Memory B cell (primary cell): Measurements from ENCODE around the gene GNA14.
"Not testable (repeated sequence)": the region's sequence is repeated elsewhere in the genome, so short reads cannot be mapped to it uniquely, and the experiment has no call there.

Source experiments
- ATAC-seq: fragments of 150-1000 bp; cut with Tn5 transposase; 2 replicates; pipeline ENCODE4 v1.10.0; 2021; ENCODE audit warnings: low read depth, mild to moderate bottlenecking, moderate library complexity
- DNase-seq, 2 donors: peaks; one replicate each; pipeline ENCODE4 v3.0.0; 2022; ENCODE audit warnings: low spot score in 2 of 2
- H3K27ac Mint-ChIP-seq: one replicate; pipeline ENCODE4 v1.8.0; 2022; ENCODE audit warnings: mild to moderate bottlenecking, moderate library complexity, mixed read lengths
- H3K27me3 Mint-ChIP-seq: one replicate; pipeline ENCODE4 v1.8.0; 2022; ENCODE audit warnings: mixed read lengths
- H3K36me3 Mint-ChIP-seq: one replicate; pipeline ENCODE4 v1.8.0; 2022; ENCODE audit warnings: mild to moderate bottlenecking, mixed read lengths
- H3K4me1 Mint-ChIP-seq: one replicate; pipeline ENCODE4 v1.8.0; 2022; ENCODE audit warnings: mixed read lengths
- H3K4me3 Mint-ChIP-seq: one replicate; pipeline ENCODE4 v1.8.0; 2022; ENCODE audit warnings: mild to moderate bottlenecking, moderate library complexity, mixed read lengths
- H3K9me3 Mint-ChIP-seq: one replicate; pipeline ENCODE4 v1.8.0; 2022; ENCODE audit warnings: mixed read lengths

Gene GNA14

GRCh38 chr9:77490279-77490678, 157.8 kb downstream of the GNA14 start:
- not testable (repeated sequence) for H3K27ac Mint-ChIP-seq, H3K36me3 Mint-ChIP-seq, H3K9me3 Mint-ChIP-seq, H3K4me1 Mint-ChIP-seq, DNase-seq, ATAC-seq, H3K4me3 Mint-ChIP-seq
- H3K27me3 Mint-ChIP-seq: peaks cover 12% of the 10 kb centered on the region

GRCh38 chr9:77489405-77490163, 158.5 kb downstream of the GNA14 start:
- DNase-seq, H3K4me3 Mint-ChIP-seq, H3K9me3 Mint-ChIP-seq, H3K36me3 Mint-ChIP-seq, ATAC-seq, H3K4me1 Mint-ChIP-seq, H3K27ac Mint-ChIP-seq: not testable (repeated sequence)
- peaks cover 13% of the 10 kb centered on the region for H3K27me3 Mint-ChIP-seq

GRCh38 chr9:77488439-77489126, 159.5 kb downstream of the GNA14 start:
- no peak for ATAC-seq
- peaks cover 1% of the 10 kb centered on the region for H3K36me3 Mint-ChIP-seq
- no peak for DNase-seq
- H3K27me3 Mint-ChIP-seq: peaks cover 16% of the 10 kb centered on the region
- peaks cover 4% of the 10 kb centered on the region for H3K9me3 Mint-ChIP-seq
- no peak overlapping the region for H3K4me3 Mint-ChIP-seq
- no peaks in the 10 kb centered on the region for H3K4me1 Mint-ChIP-seq
- H3K27ac Mint-ChIP-seq: no peak overlapping the region

- DNase-seq (no peak), ATAC-seq (no peak)
- peaks cover 6% of the 10 kb centered on the region for H3K9me3 Mint-ChIP-seq
- no peak overlapping the region for H3K27ac Mint-ChIP-seq
- H3K4me1 Mint-ChIP-seq: no peaks in the 10 kb centered on the region
- no peak overlapping the region for H3K4me3 Mint-ChIP-seq
- H3K27me3 Mint-ChIP-seq: peaks cover 16% of the 10 kb centered on the region
- peaks cover 1% of the 10 kb centered on the region for H3K36me3 Mint-ChIP-seq
Observed at GRCh38 chr9:77486968-77487367, 161.2 kb downstream of the GNA14 start.

DNA sequence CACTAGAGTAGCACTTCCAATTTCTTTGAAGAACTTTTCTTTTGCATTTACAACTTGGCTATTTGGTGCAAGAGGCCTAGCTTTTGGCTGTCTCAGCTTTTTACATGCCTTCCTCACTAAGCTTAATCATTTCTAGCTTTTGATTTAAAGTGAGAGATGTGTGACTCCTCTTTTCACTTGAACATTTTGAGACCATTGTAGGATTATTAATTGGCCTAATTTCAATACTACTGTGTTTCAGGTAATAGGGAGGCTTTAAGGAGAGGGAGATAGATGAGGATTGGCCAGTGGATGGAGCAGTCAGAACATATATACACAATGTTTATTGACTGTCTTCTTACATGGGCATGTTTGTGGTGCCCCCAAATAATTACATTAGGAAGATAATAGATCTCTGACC, 161.7 kb downstream of the GNA14 start:
- peaks cover 19% of the 10 kb centered on the region for H3K27me3 Mint-ChIP-seq
- H3K4me1 Mint-ChIP-seq: no peaks in the 10 kb centered on the region
- H3K27ac Mint-ChIP-seq: no peak overlapping the region
- no peak overlapping the region for H3K4me3 Mint-ChIP-seq
- H3K36me3 Mint-ChIP-seq: peaks cover 1% of the 10 kb centered on the region
- H3K9me3 Mint-ChIP-seq: peaks cover 6% of the 10 kb centered on the region
- ATAC-seq: no peak
- no peak for DNase-seq

DNA sequence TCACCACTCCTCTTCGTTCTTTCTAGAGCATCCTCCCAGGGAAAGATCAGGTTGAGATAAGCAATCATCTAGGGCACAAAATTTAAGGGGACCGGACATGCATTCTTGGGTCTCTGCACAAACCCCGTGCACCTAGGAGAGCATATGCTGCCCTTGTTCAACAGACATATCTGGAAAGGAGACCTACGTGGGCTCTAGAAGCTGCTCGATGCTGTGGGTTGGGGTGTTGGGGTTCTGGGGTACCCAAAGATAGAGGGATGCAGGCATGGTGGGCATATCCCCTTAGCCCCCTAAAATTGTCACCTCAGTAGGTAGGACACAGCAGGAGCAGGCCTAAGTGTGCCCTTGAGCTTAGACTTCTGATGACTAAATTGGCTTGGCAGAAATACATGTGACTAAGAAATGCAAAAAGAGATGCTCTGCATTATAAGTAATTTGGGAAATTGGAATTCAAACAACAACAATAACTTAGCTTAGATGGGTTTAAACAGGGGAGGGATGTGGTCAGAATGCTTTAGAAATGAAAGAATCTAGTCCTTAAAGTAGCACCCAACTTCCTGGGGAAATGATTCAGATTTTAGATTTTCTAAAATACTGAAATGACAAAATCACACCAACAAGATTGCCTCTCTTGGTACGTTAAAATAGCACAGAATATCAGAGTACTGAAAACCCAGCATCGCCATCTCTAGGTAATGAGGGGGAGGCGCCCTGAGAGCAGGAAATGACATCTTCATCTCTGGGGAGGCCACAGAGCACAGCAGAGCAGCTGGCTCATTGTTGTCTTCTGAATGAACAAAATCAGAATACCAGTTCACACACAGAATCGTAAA, 172.3 kb downstream of the GNA14 start:
- Mint-ChIP-seq H3K27me3 (no peaks in the 10 kb centered on the region), H3K36me3 (no peaks in the 10 kb centered on the region), H3K27ac (no peak overlapping the region), H3K4me3 (no peak overlapping the region), H3K9me3 (peaks cover 7% of the 10 kb centered on the region), H3K4me1 (peaks cover 4% of the 10 kb centered on the region)
- DNase-seq (no peak), ATAC-seq (peak; percentile 71)

GRCh38 chr9:77474936-77475335, 173.2 kb downstream of the GNA14 start:
- ATAC-seq (no peak), DNase-seq (no peak)
- Mint-ChIP-seq H3K4me3 (no peak overlapping the region), H3K27ac (no peak overlapping the region), H3K27me3 (no peaks in the 10 kb centered on the region), H3K4me1 (peaks cover 4% of the 10 kb centered on the region), H3K9me3 (peaks cover 7% of the 10 kb centered on the region), H3K36me3 (no peaks in the 10 kb centered on the region)

- H3K4me3 Mint-ChIP-seq: no peak overlapping the region
- DNase-seq (no peak), ATAC-seq (no peak)
- H3K4me1 Mint-ChIP-seq: peaks cover 4% of the 10 kb centered on the region
- no peaks in the 10 kb centered on the region for H3K27me3 Mint-ChIP-seq
- H3K9me3 Mint-ChIP-seq: peaks cover 4% of the 10 kb centered on the region
- no peak overlapping the region for H3K27ac Mint-ChIP-seq
- H3K36me3 Mint-ChIP-seq: no peaks in the 10 kb centered on the region
Observed at GRCh38 chr9:77472646-77473045, 175.5 kb downstream of the GNA14 start.

DNA sequence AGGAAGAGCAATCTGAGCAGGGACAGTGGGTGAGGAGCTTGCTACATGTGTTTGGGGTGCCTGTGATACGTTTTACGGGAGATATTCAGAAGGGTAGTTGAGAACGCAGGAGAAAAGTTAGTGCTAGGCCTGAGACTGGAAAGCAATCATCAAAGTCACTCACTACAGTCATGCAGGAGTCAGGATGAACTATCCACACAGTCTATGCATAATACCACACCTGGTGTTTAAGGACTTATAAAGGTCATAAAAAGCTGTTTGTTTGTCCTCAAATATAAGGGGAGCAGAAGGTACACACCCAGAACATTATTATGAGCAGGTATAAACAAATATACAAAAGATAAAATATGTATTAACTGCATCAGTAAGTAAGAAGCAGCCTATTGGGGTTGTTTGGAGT, 176.6 kb downstream of the GNA14 start:
- no peak overlapping the region for H3K27ac Mint-ChIP-seq
- H3K9me3 Mint-ChIP-seq: peaks cover 1% of the 10 kb centered on the region
- peaks cover 4% of the 10 kb centered on the region for H3K4me1 Mint-ChIP-seq
- H3K36me3 Mint-ChIP-seq: no peaks in the 10 kb centered on the region
- no peaks in the 10 kb centered on the region for H3K27me3 Mint-ChIP-seq
- ATAC-seq: no peak
- H3K4me3 Mint-ChIP-seq: no peak overlapping the region
- DNase-seq: no peak

GRCh38 chr9:77469515-77470231, 178.4 kb downstream of the GNA14 start:
- Mint-ChIP-seq H3K27ac (no peak overlapping the region), H3K9me3 (peaks cover 1% of the 10 kb centered on the region), H3K4me1 (no peaks in the 10 kb centered on the region), H3K36me3 (no peaks in the 10 kb centered on the region), H3K27me3 (peaks cover under 1% of the 10 kb centered on the region), H3K4me3 (no peak overlapping the region)
- DNase-seq (no peak), ATAC-seq (no peak)

- Mint-ChIP-seq H3K27ac (no peak overlapping the region), H3K27me3 (peaks cover 9% of the 10 kb centered on the region), H3K4me1 (no peaks in the 10 kb centered on the region), H3K9me3 (no peaks in the 10 kb centered on the region), H3K36me3 (no peaks in the 10 kb centered on the region), H3K4me3 (no peak overlapping the region)
- ATAC-seq (no peak), DNase-seq (no peak)
Observed at GRCh38 chr9:77464661-77465060, 183.5 kb downstream of the GNA14 start.

- Mint-ChIP-seq H3K9me3 (no peaks in the 10 kb centered on the region), H3K27ac (no peak overlapping the region)
Observed at GRCh38 chr9:77463151-77463550, 185.0 kb downstream of the GNA14 start.

DNA sequence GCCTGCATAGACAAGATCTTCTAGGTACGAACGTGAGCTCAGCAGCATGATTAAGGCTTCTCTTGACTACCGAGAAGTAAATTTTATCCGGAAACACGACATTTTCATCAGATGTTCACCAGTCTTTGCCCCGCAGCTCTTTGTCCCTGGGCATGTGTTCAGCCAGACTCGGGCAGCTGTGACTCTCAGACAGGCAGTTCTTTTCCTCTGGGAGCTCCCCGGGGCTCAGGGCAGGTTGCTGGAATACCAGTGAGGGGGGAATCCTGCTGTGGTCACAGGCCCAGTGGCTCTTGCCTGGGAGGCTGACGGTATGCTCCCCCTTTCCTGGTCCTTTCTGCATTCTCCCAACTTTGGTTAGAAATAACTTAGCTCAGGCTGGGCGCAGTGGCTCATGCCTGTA, 186.1 kb downstream of the GNA14 start:
- DNase-seq (no peak), ATAC-seq (no peak)
- Mint-ChIP-seq H3K4me3 (no peak overlapping the region), H3K36me3 (no peaks in the 10 kb centered on the region), H3K4me1 (peaks cover 4% of the 10 kb centered on the region), H3K27me3 (peaks cover 11% of the 10 kb centered on the region), H3K27ac (no peak overlapping the region), H3K9me3 (no peaks in the 10 kb centered on the region)

More at GRCh38 chr9:77463151-77463550, 185.0 kb downstream of the GNA14 start:
- DNase-seq (no peak), ATAC-seq (no peak)
- no peak overlapping the region for H3K4me3 Mint-ChIP-seq
- H3K36me3 Mint-ChIP-seq: no peaks in the 10 kb centered on the region
- peaks cover under 1% of the 10 kb centered on the region for H3K4me1 Mint-ChIP-seq
- H3K27me3 Mint-ChIP-seq: peaks cover 9% of the 10 kb centered on the region
